ENCODE results near the gene PDE4D.

PDE4D gene

DNA sequence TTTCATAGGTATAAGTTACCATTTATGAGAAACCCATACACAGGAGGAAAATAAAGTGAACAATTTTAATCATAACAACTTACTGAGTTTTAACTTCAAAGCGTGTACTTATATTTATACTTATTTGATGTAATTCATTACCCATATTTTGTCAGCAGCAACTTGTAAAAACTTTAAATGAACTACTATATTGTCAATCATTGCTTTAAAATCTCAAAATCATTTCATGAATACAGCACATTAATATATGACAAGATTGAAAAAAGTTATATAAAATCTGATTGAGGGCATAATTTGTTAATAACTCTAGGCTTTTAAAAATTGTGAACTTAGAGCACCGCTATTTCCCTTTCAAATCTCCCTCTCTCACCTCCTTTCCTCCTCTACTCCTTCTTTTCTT lies 573.1 kb downstream of the PDE4D start:
- Histone ChIP-seq H4K20me1 (ENCODE audit: insufficient read depth, low read length) (no peaks in the 10 kb centered on the region), H3K9me2 (replicated peaks; ENCODE audit: insufficient read depth, low read length) (no peaks in the 10 kb centered on the region), H2AFZ (ENCODE audit: low read length) (no peak overlapping the region), H3K27ac (ENCODE audit: low read length) (no peak overlapping the region), H3K9ac (ENCODE audit: low read length) (no peak overlapping the region), H3K4me1 (ENCODE audit: low read length) (no peaks in the 10 kb centered on the region), H3K36me3 (replicated peaks; ENCODE audit: insufficient read depth, low read length) (no peaks in the 10 kb centered on the region), H3F3A (ENCODE audit: insufficient read depth, low read length) (no peaks in the 10 kb centered on the region), H3K4me2 (ENCODE audit: low read depth, low read length) (no peak overlapping the region), H3K27me3 (replicated peaks; ENCODE audit: insufficient read depth, low read length) (no peaks in the 10 kb centered on the region), H3K4me3 (ENCODE audit: low read length) (no peak overlapping the region), H3K9me3 (replicated peaks; ENCODE audit: insufficient read depth, low read length) (no peaks in the 10 kb centered on the region), H3K79me2 (ENCODE audit: low read length) (no peaks in the 10 kb centered on the region)
- TF ChIP-seq EZH2phosphoT487 (IDR thresholded peaks at IDR 0.05; ENCODE audit: low read length), result no peak
- no peak for TF ChIP-seq CTCF (IDR thresholded peaks at IDR 0.05; ENCODE audit: low read length)
- no peak for TF ChIP-seq EZH2 (optimal IDR thresholded peaks at IDR 0.05; ENCODE audit: low read depth, low read length)
- no peak for DNase-seq

GRCh38 chr5:59319250-59319649 lies 574.3 kb downstream of the PDE4D start:
- Histone ChIP-seq H3K9me2 (replicated peaks; ENCODE audit: insufficient read depth, low read length) (no peaks in the 10 kb centered on the region), H3K4me1 (ENCODE audit: low read length) (no peaks in the 10 kb centered on the region)
- no peak for TF ChIP-seq CTCF (IDR thresholded peaks at IDR 0.05; ENCODE audit: low read length)
- TF ChIP-seq EZH2phosphoT487 (IDR thresholded peaks at IDR 0.05; ENCODE audit: low read length), result no peak
- no peak for TF ChIP-seq EZH2 (optimal IDR thresholded peaks at IDR 0.05; ENCODE audit: low read depth, low read length)

DNA sequence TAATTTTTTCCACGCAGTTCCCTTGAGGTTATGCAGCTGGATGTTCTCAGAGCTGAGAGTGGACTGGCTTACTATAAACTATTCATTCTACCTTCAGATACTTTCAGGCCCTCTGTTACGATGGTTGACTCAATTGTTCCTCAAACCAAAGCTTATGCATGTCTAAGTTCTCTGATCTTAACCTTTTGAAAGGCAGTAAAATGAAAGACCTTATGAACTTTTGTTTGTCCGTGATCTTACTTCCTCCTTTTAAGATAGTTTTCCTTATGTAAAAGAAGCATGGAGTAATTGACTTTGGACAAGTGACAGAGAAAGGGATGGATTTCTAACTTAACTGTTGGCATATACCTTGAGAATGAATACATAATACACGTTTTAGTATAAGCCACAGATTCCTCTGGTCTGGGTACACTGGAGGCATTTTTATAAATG lies 575.7 kb downstream of the PDE4D start:
- Histone ChIP-seq H4K20me1 (ENCODE audit: insufficient read depth, low read length) (no peaks in the 10 kb centered on the region), H2AFZ (ENCODE audit: low read length) (no peak overlapping the region), H3K4me2 (ENCODE audit: low read depth, low read length) (no peak overlapping the region), H3K9ac (ENCODE audit: low read length) (no peak overlapping the region), H3K9me2 (replicated peaks; ENCODE audit: insufficient read depth, low read length) (no peaks in the 10 kb centered on the region), H3K9me3 (replicated peaks; ENCODE audit: insufficient read depth, low read length) (no peaks in the 10 kb centered on the region), H3K27me3 (replicated peaks; ENCODE audit: insufficient read depth, low read length) (no peaks in the 10 kb centered on the region), H3K36me3 (replicated peaks; ENCODE audit: insufficient read depth, low read length) (no peaks in the 10 kb centered on the region), H3F3A (ENCODE audit: insufficient read depth, low read length) (no peaks in the 10 kb centered on the region), H3K27ac (ENCODE audit: low read length) (no peak overlapping the region), H3K79me2 (ENCODE audit: low read length) (no peaks in the 10 kb centered on the region), H3K4me3 (ENCODE audit: low read length) (no peak overlapping the region), H3K4me1 (ENCODE audit: low read length) (no peaks in the 10 kb centered on the region)
- TF ChIP-seq EZH2phosphoT487 (IDR thresholded peaks at IDR 0.05; ENCODE audit: low read length) (no peak), EZH2 (optimal IDR thresholded peaks at IDR 0.05; ENCODE audit: low read depth, low read length) (no peak), CTCF (IDR thresholded peaks at IDR 0.05; ENCODE audit: low read length) (no peak)
- DNase-seq, result no peak

More at GRCh38 chr5:59319250-59319649, 574.3 kb downstream of the PDE4D start:
- no peaks in the 10 kb centered on the region for H3K36me3 ChIP-seq (replicated peaks; ENCODE audit: insufficient read depth, low read length)
- H3K27ac ChIP-seq (ENCODE audit: low read length), result no peak overlapping the region
- no peaks in the 10 kb centered on the region for H3F3A ChIP-seq (ENCODE audit: insufficient read depth, low read length)
- H3K9me3 ChIP-seq (replicated peaks; ENCODE audit: insufficient read depth, low read length), result no peaks in the 10 kb centered on the region
- H3K9ac ChIP-seq (ENCODE audit: low read length), result no peak overlapping the region
- H3K4me2 ChIP-seq (ENCODE audit: low read depth, low read length), result no peak overlapping the region
- no peaks in the 10 kb centered on the region for H4K20me1 ChIP-seq (ENCODE audit: insufficient read depth, low read length)
- H3K4me3 ChIP-seq (ENCODE audit: low read length), result no peak overlapping the region
- no peak for DNase-seq
- H3K27me3 ChIP-seq (replicated peaks; ENCODE audit: insufficient read depth, low read length), result no peaks in the 10 kb centered on the region
- H3K79me2 ChIP-seq (ENCODE audit: low read length), result no peaks in the 10 kb centered on the region
- H2AFZ ChIP-seq (ENCODE audit: low read length), result no peak overlapping the region

All from MM.1S (cell line).